ENCODE measurements around the gene SYNPO2. TPM values are rescaled to one million over a fixed set of nuclear protein-coding genes. Genes with fewer than 3 reads are reported as not detected.
A peak's percentile ranks its signal among the peaks of the same experiment; 100 is the strongest.

SYNPO2 gene, protein sequence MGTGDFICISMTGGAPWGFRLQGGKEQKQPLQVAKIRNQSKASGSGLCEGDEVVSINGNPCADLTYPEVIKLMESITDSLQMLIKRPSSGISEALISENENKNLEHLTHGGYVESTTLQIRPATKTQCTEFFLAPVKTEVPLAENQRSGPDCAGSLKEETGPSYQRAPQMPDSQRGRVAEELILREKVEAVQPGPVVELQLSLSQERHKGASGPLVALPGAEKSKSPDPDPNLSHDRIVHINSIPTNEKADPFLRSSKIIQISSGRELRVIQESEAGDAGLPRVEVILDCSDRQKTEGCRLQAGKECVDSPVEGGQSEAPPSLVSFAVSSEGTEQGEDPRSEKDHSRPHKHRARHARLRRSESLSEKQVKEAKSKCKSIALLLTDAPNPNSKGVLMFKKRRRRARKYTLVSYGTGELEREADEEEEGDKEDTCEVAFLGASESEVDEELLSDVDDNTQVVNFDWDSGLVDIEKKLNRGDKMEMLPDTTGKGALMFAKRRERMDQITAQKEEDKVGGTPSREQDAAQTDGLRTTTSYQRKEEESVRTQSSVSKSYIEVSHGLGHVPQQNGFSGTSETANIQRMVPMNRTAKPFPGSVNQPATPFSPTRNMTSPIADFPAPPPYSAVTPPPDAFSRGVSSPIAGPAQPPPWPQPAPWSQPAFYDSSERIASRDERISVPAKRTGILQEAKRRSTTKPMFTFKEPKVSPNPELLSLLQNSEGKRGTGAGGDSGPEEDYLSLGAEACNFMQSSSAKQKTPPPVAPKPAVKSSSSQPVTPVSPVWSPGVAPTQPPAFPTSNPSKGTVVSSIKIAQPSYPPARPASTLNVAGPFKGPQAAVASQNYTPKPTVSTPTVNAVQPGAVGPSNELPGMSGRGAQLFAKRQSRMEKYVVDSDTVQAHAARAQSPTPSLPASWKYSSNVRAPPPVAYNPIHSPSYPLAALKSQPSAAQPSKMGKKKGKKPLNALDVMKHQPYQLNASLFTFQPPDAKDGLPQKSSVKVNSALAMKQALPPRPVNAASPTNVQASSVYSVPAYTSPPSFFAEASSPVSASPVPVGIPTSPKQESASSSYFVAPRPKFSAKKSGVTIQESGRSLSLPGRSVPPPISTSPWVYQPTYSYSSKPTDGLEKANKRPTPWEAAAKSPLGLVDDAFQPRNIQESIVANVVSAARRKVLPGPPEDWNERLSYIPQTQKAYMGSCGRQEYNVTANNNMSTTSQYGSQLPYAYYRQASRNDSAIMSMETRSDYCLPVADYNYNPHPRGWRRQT
- total RNA-seq, result 100 to 1,000 TPM in 1 of 2 donors, 10 to 100 TPM in 1; 11.8 to 141 TPM
- long read RNA-seq, partial matches to known transcripts, result 5 of 11 reads
- long read RNA-seq, other reads (novel, unspliced or antisense), result 6 of 11 reads

DNA sequence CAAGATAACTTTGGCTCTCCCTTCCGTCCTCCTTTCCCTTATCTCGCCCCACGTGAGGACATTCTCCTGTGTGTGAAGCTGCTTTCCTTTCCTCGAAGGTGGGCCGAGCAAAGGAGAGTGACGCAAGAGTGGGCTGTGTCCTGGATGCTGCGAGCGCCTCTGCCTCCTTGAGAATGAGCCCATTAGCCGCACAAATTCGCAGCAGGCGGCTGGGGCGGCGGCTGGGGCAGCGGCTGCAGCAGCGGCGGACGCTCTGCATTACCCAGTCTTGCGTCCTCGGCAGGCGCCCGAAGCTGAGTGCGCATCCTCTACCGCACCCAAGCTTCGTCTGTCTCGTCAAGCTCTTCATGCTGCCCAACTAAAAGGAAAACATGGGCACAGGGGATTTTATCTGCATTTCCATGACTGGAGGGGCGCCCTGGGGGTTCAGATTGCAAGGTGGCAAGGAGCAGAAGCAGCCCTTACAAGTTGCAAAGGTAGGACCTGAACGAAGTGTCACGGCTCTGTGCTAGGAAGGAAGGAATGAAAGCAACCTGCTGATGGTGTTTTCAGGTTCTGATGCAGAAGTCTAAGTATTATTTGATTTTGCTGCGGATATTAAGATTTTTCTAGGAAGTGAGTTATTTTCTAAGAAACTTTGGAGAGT lies at the start of gene SYNPO2:
Gene SYNPO2 (plus strand): TSS at position 189 of the 646 bp plus-strand sequence. CDS start 183 bp downstream, at position 372.
- intact Hi-C loops (cut with DNase I, micrococcal nuclease), result loop anchor here in 1 of 2 donors (5.0 kb wide), 1 partner anchor 116 kb away; no protein-coding TSS in a partner anchor
- DNase-seq (peak; percentile 61 to 71), ATAC-seq (peak; percentile 78)

- intact Hi-C loops (cut with DNase I, micrococcal nuclease), result no loop called here
- DNase-seq (no peak), ATAC-seq (no peak)
Observed at GRCh38 chr4:118839221-118839927, 49.3 kb upstream of the SYNPO2 start.

DNA sequence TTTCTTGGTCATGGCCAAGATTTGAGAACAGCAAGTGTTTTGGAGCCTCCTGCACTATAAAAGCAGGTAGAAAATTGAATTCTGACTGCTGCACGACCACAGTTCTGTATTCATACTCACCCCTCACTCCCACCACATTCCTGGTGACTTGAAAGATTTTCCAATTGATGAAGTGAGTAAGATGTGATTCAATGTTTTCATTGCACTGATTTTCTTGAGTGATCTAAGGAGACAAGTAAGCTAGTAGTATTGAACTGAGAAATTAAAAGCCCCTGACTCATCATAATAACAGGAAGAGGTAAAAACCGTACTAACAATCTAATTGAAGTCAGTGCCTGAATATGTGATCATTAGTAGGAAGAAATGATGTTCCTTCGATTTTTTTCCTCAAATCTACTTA lies 46.6 kb upstream of the SYNPO2 start:
- intact Hi-C loops (cut with DNase I, micrococcal nuclease), result no loop called here
- DNase-seq (no peak), ATAC-seq (no peak)

DNA sequence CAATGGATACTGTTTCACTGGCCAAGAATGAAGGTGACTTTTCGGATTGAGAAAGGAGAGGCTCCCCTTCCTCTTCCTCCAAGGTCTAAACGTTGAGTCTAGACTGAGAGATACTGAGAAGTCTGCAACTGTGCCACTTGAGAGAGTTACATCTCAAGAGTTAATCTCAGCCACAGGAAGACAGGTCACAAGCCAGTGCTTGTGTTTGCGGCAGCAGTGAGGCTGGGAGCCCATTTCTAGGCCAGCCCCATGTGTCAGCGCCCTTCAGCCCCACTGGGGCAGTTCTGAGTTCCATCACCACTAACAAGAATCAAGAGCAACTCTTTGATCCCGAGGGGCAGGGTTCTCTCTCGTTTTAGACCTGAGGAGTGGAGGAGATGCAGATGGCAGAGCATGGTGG lies 45.4 kb upstream of the SYNPO2 start:
- intact Hi-C loops (cut with DNase I, micrococcal nuclease), result no loop called here
- no peak for ATAC-seq
- DNase-seq, result no peak

GRCh38 chr4:118845552-118846050 lies 43.1 kb upstream of the SYNPO2 start:
- ATAC-seq, result no peak
- intact Hi-C loops (cut with DNase I, micrococcal nuclease), result no loop called here
- DNase-seq, result no peak

- ATAC-seq (no peak), DNase-seq (no peak)
- intact Hi-C loops (cut with DNase I, micrococcal nuclease), result no loop called here
Observed at GRCh38 chr4:118846979-118847378, 41.7 kb upstream of the SYNPO2 start.

DNA sequence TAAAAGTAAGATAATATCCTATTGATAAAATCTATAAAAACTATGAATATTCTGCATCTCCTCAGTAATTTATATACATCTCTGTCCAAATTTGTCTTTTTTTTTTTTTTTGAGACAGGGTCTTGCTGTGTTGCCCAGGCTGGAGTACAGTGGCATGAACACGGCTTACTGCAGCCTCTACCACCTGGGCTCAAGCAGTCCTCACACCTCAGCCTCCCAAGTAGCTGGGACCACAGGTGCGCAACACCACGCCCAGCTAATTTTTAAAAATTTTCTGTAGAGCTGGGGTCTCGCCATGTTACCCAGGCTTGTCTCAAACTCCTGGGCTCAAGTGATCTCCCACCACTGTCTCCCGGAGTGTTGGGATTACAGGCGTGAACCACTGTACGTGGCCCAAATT lies 40.4 kb upstream of the SYNPO2 start:
- intact Hi-C loops (cut with DNase I, micrococcal nuclease), result no loop called here
- DNase-seq (no peak), ATAC-seq (no peak)

GRCh38 chr4:118848901-118849300 lies 39.8 kb upstream of the SYNPO2 start:
- no peak for DNase-seq
- intact Hi-C loops (cut with DNase I, micrococcal nuclease), result no loop called here
- ATAC-seq, result no peak

GRCh38 chr4:118849867-118850487 lies 38.7 kb upstream of the SYNPO2 start:
- DNase-seq, result no peak
- ATAC-seq, result no peak
- intact Hi-C loops (cut with DNase I, micrococcal nuclease), result no loop called here

DNA sequence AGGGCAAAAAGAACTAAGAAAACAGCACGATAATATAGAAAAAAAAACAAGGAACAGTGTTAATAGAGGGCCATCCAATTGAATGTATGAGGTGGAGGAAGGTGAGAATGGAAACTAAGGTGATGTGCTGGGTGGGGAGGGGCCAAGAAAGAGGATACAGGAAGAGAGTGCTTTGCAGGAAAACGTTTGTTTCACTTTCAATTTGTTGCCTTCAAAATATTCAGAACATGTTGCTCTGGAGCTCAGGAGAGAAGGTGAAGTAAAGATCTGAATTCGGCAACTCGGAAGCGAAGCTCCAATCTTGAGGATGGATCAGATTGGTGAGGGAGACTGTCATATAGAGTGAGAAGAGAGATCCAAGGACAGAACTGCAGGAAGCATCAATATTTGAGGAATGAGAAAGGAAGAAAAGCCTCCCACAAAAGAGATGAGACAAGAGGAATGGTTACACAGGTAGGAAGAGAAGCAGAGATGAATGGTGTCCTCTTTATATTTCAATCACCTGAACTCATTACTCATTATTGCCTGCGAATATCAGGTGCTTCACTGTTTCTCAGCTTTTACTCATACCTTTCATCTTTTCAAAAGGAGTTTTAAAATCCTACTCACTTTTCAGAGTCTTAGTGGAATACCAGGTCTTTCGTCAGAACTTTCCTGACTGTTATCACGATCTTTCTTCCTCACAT lies 38.0 kb upstream of the SYNPO2 start:
- intact Hi-C loops (cut with DNase I, micrococcal nuclease), result no loop called here
- ATAC-seq, result peak; percentile 74
- peak; percentile 26 to 27 for DNase-seq

GRCh38 chr4:118857760-118858159 lies 30.9 kb upstream of the SYNPO2 start:
- intact Hi-C loops (cut with DNase I, micrococcal nuclease), result no loop called here
- ATAC-seq, result no peak

GRCh38 chr4:118858779-118859178 lies 29.9 kb upstream of the SYNPO2 start:
- intact Hi-C loops (cut with DNase I, micrococcal nuclease), result no loop called here
- no peak for ATAC-seq
- DNase-seq, result no peak

More at GRCh38 chr4:118857760-118858159, 30.9 kb upstream of the SYNPO2 start:
- no peak for DNase-seq

DNA sequence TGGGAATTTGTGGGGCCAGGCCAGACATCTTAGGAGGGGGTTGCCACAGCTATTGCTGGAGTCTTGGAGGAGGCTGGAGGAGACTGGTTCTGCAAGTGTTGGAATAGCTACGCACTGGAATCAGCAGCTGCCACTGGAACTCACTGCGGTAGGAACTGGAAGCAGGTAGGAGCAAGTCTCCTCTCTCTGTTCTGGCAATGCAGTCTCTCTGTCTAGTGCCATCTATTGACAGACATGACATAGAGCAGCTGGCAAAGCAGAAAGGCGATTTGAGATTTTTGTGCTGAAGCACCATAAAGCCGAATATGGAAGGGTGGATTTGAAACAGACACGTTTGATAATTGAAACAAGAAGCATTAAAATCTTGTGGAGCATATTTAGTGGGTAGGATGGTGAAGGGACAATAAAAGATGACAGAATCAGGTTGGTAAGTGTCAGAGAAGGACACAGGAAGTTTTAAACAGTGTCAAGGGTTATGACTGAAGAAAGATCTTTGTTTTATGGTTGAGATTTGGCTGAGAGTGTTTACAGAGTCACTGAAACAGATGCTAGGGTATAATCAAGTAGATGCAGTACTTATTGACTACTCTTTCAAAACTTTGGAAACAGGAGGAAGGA lies 23.5 kb upstream of the SYNPO2 start:
- ATAC-seq (peak; percentile 91), DNase-seq (peak in 1 of 2 donors; percentile 17)
- intact Hi-C loops (cut with DNase I, micrococcal nuclease), result no loop called here

DNA sequence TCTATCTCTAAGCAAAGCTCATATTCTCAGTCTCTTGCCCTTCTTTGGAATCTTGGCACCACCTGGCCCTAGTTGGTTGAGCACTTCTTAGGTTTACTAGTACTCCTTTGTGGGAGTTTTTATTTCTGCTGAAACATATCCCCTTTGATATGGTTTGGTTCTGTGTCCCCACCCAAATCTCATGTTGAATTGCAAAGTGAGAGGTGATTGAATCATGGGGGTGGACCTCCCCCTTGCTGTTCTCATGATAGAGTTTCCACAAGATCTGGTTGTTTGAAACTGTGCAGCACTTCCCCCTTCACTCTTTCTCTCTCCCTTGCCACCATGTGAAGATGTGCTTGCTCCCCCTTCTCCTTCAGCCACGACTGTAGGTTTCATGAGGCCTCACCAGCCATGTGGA lies 22.2 kb upstream of the SYNPO2 start:
- ATAC-seq (no peak), DNase-seq (no peak)
- intact Hi-C loops (cut with DNase I, micrococcal nuclease), result no loop called here

- DNase-seq, result no peak
- intact Hi-C loops (cut with DNase I, micrococcal nuclease), result no loop called here
- no peak for ATAC-seq
Observed at GRCh38 chr4:118867311-118868067, 21.2 kb upstream of the SYNPO2 start.

All from left colon (tissue), 2 donors.